Keratinocyte (primary cell): Measurements from ENCODE around the gene P2RX3. TPM values are rescaled to one million over a fixed set of nuclear protein-coding genes. Genes with fewer than 3 reads are reported as not detected.
A peak's percentile ranks its signal among the peaks of the same experiment; 100 is the strongest.
"Not testable (repeated sequence)": the region's sequence is repeated elsewhere in the genome, so short reads cannot be mapped to it uniquely, and the experiment has no call there.

Experiments used
- DNase-seq: peaks from one replicate; pipeline ENCODE4 v3.0.0-alpha.2; 2011; ENCODE audit warnings: low read depth, missing footprints, low spot score
- FAIRE-seq: peaks from 2 replicates; lab custom pipeline; 2011; peaks lifted over from hg19 to GRCh38; lab: Jason Lieb, UNC
- H2AFZ ChIP-seq: 2 replicates; pipeline ENCODE4 v1.6.0; 2012; ENCODE audit warnings: low read length, control low read depth, inconsistent platforms; ENCODE audit not compliant: control insufficient read depth
- H3K27ac ChIP-seq: 2 replicates; pipeline ENCODE4 v1.5.1; 2011; ENCODE audit warnings: low read length; ENCODE audit not compliant: control insufficient read depth, insufficient read depth
- H3K27me3 ChIP-seq: 3 replicates; pipeline ENCODE4 v1.6.0; 2011; ENCODE audit warnings: low read length; ENCODE audit not compliant: control insufficient read depth, insufficient read depth; ENCODE audit errors: extremely low read depth
- H3K36me3 ChIP-seq, 2 experiments: 2 replicates in 1 of 2; 3 replicates in 1 of 2; pipeline ENCODE4 v1.5.1; 2011; ENCODE audit warnings: low read length in 2 of 2, mild to moderate bottlenecking in 1 of 2; ENCODE audit not compliant: control insufficient read depth in 2 of 2, insufficient read depth in 2 of 2; ENCODE audit errors: extremely low read depth in 1 of 2
- H3K4me1 ChIP-seq: 3 replicates; pipeline ENCODE4 v1.5.1; 2011; ENCODE audit warnings: low read length; ENCODE audit not compliant: control insufficient read depth, insufficient read depth; ENCODE audit errors: extremely low read depth
- H3K4me2 ChIP-seq: 3 replicates; pipeline ENCODE4 v1.6.0; 2011; ENCODE audit warnings: low read depth, low read length; ENCODE audit not compliant: control insufficient read depth, insufficient read depth; ENCODE audit errors: extremely low read depth
- H3K4me3 ChIP-seq, 3 experiments: fragments of 200-600 bp in 1 of 3; sonication (generic) in 1 of 3; 2 replicates in 2 of 3; 3 replicates in 1 of 3; pipeline ENCODE4 v1.5.1; 2011 to 2016; ENCODE audit warnings: low read length in 3 of 3, mild to moderate bottlenecking in 3 of 3, control low read depth in 2 of 3, inconsistent platforms in 1 of 3, low read depth in 1 of 3, mixed read lengths in 1 of 3, mixed run types in 1 of 3, moderate library complexity in 1 of 3; ENCODE audit not compliant: control insufficient read depth in 2 of 3, insufficient read depth in 2 of 3; ENCODE audit errors: extremely low read depth in 1 of 3
- H3K79me2 ChIP-seq: 2 replicates; pipeline ENCODE4 v1.6.0; 2012; ENCODE audit warnings: low read length; ENCODE audit not compliant: control insufficient read depth, insufficient read depth
- H3K9ac ChIP-seq: 3 replicates; pipeline ENCODE4 v1.6.0; 2011; ENCODE audit warnings: low read length; ENCODE audit not compliant: control insufficient read depth, insufficient read depth; ENCODE audit errors: extremely low read depth
- H3K9me1 ChIP-seq: 3 replicates; pipeline ENCODE4 v1.6.0; 2011; ENCODE audit warnings: low read length; ENCODE audit not compliant: control insufficient read depth, insufficient read depth; ENCODE audit errors: extremely low read depth
- H3K9me3 ChIP-seq: 2 replicates; pipeline ENCODE4 v1.5.1; 2012; ENCODE audit warnings: low read depth, low read length; ENCODE audit not compliant: control insufficient read depth
- H4K20me1 ChIP-seq: 3 replicates; pipeline ENCODE4 v1.6.0; 2011; ENCODE audit warnings: low read length; ENCODE audit not compliant: control insufficient read depth, insufficient read depth; ENCODE audit errors: extremely low read depth
- CTCF ChIP-seq, 3 experiments: IDR thresholded peaks in 1 of 3; conservative IDR thresholded peaks in 1 of 3; optimal IDR thresholded peaks in 1 of 3; 2 replicates in 2 of 3; 3 replicates in 1 of 3; pipeline versions ENCODE3 to v1.5.1; 2011; ENCODE audit warnings: low read length in 3 of 3, mild to moderate bottlenecking in 3 of 3, moderate library complexity in 2 of 3, control low read depth in 1 of 3, inconsistent platforms in 1 of 3; ENCODE audit not compliant: insufficient read depth in 2 of 3; ENCODE audit errors: extremely low read depth in 1 of 3
- EZH2 ChIP-seq: IDR thresholded peaks from one replicate; pipeline ENCODE4 v1.6.1; 2012; ENCODE audit warnings: inconsistent platforms, mild to moderate bottlenecking, low read length, moderate library complexity
- dilution Hi-C: fragments of 300-500 bp; cut with MboI; formaldehyde crosslinking; loops from one replicate; pipeline ENCODE4 v1.7.0; 2020; ENCODE audit warnings: low sequenced_read_pairs; ENCODE audit not compliant: extremely low pct_ligation_motif_present
- polyA plus RNA-seq, 5 experiments: library from polyadenylated mRNA; depleted of rRNA in 3 of 5; stranded (reverse) in 3 of 5; stranded (forward) in 1 of 5; unstranded in 1 of 5; fragments of >200 nt; gene quantifications; 1 replicate in 1 of 5; 2 replicates in 3 of 5; 3 replicates in 1 of 5; pipeline versions ENCODE4 v1.2.1 to v1.2.3, GENCODE V29; 2011 to 2012; ENCODE audit warnings: missing spikeins in 2 of 5, low read depth in 1 of 5, low replicate concordance in 1 of 5

The P2RX3 gene
- polyA plus RNA-seq, 1 donor (not counting 4 experiments of a cell fraction or from before 2014, with no cell fraction given), result not detected

GRCh38 chr11:57399972-57400578 is 61.9 kb downstream of the P2RX3 start:
- H2AFZ ChIP-seq, result no peak overlapping the region
- no peaks in the 10 kb centered on the region for H3K27me3 ChIP-seq
- DNase-seq (no peak), FAIRE-seq (no peak)
- no peak overlapping the region for H3K9ac ChIP-seq
- H3K27ac ChIP-seq, result no peak overlapping the region
- H3K9me3 ChIP-seq, result no peaks in the 10 kb centered on the region
- H3K4me2 ChIP-seq, result no peak overlapping the region
- H4K20me1 ChIP-seq, result no peaks in the 10 kb centered on the region
- no peaks in the 10 kb centered on the region for H3K36me3 ChIP-seq
- no peaks in the 10 kb centered on the region for H3K79me2 ChIP-seq
- H3K4me3 ChIP-seq, result no peak overlapping the region
- no peaks in the 10 kb centered on the region for H3K9me1 ChIP-seq
- TF ChIP-seq EZH2 (no peak), CTCF (optimal IDR thresholded peaks at IDR 0.05 in 1 of 3, IDR thresholded peaks at IDR 0.05 in 1 of 3, conservative IDR thresholded peaks at IDR 0.05 in 1 of 3; ENCODE audit: extremely low read depth in 1 of 3, insufficient read depth in 2 of 3, low read length in 3 of 3) (no peak)
- dilution Hi-C loops, result no loop called here
- H3K4me1 ChIP-seq, result peaks cover 27% of the 10 kb centered on the region

GRCh38 chr11:57402188-57403002 is 64.2 kb downstream of the P2RX3 start:
- Histone ChIP-seq H3K4me2 (peak overlapping the region; percentile 29), H3K9me3 (no peaks in the 10 kb centered on the region), H3K4me3 (no peak overlapping the region), H3K9ac (no peak overlapping the region), H3K27ac (peak overlapping the region; percentile 6), H3K27me3 (no peaks in the 10 kb centered on the region), H3K9me1 (no peaks in the 10 kb centered on the region), H4K20me1 (no peaks in the 10 kb centered on the region), H3K36me3 (peaks cover 0 to 2% of the 10 kb centered on the region in 2 experiments), H2AFZ (no peak overlapping the region), H3K79me2 (no peaks in the 10 kb centered on the region), H3K4me1 (peaks cover 42% of the 10 kb centered on the region)
- FAIRE-seq (peak; percentile 88), DNase-seq (peak; percentile 64)
- no peak for TF ChIP-seq CTCF (optimal IDR thresholded peaks at IDR 0.05 in 1 of 3, IDR thresholded peaks at IDR 0.05 in 1 of 3, conservative IDR thresholded peaks at IDR 0.05 in 1 of 3; ENCODE audit: extremely low read depth in 1 of 3, insufficient read depth in 2 of 3, low read length in 3 of 3)
- dilution Hi-C loops, result no loop called here

- FAIRE-seq, dilution Hi-C loops, H3K9me1 ChIP-seq, H3K79me2 ChIP-seq, H3K4me3 ChIP-seq, H3K36me3 ChIP-seq, H3K4me2 ChIP-seq, H3K9me3 ChIP-seq, H2AFZ ChIP-seq, H4K20me1 ChIP-seq, H3K9ac ChIP-seq, H3K27ac ChIP-seq, H3K27me3 ChIP-seq, DNase-seq: not testable (repeated sequence)
- H3K4me1 ChIP-seq, result peaks cover 42% of the 10 kb centered on the region
These were observed 65.0 kb downstream of the P2RX3 start for GRCh38 chr11:57403003-57403801.
